Panc1 (cell line): ENCODE measurements around the gene FGFRL1. TPM values are rescaled to one million over a fixed set of nuclear protein-coding genes. Genes with fewer than 3 reads are reported as not detected.

Source experiments
- ATAC-seq: fragments of 200-7000 bp; cut with Tn5 transposase; 2 replicates; pipeline ENCODE4 v1.9.1; 2020; ENCODE audit warnings: mild to moderate bottlenecking, moderate library complexity
- BruUV-seq: library from RNA; stranded (reverse); fragments of 400-500 nt; replicated peaks from 2 replicates; lab custom pipeline; 2021; lab: Mats Ljungman, UMichigan
- CTCF ChIA-PET: fragments of 300-600 bp; sonication (Branson Sonifier 250); formaldehyde crosslinking; loops from one replicate; lab custom pipeline; 2022; ENCODE audit warnings: antibody characterized with exemption; lab: Charles Lee
- POLR2A ChIA-PET: fragments of 300-600 bp; sonication (Branson Sonifier 250); formaldehyde crosslinking; loops from one replicate; lab custom pipeline; 2022; ENCODE audit warnings: antibody characterized with exemption; lab: Charles Lee
- DNase-seq: peaks from one replicate; pipeline ENCODE4 v3.0.0-alpha.2; 2010; ENCODE audit warnings: low read depth, low spot score
- H3K27ac ChIP-seq: 2 replicates; pipeline ENCODE4 v1.5.1; 2011; ENCODE audit warnings: mild to moderate bottlenecking, low read length, inconsistent platforms
- H3K27me3 ChIP-seq: fragments of 200-500 bp; sonication (Bioruptor generic); 2 replicates; pipeline ENCODE4 v1.6.0; 2014; ENCODE audit warnings: low read length, inconsistent platforms; ENCODE audit not compliant: control insufficient read depth, insufficient read depth
- H3K36me3 ChIP-seq: fragments of 200-500 bp; sonication (Bioruptor generic); 2 replicates; pipeline ENCODE4 v1.5.1; 2014; ENCODE audit warnings: inconsistent platforms, mild to moderate bottlenecking, low read length, moderate library complexity; ENCODE audit not compliant: control insufficient read depth, insufficient read depth
- H3K4me1 ChIP-seq: 2 replicates; pipeline ENCODE4 v1.5.1; 2011; ENCODE audit warnings: inconsistent platforms, mild to moderate bottlenecking, low read length, moderate library complexity; ENCODE audit not compliant: control insufficient read depth, insufficient read depth
- H3K4me3 ChIP-seq, 2 experiments: 2 replicates each; pipeline ENCODE4 v1.5.1; 2011 to 2012; ENCODE audit warnings: low read depth in 2 of 2, low read length in 2 of 2, mild to moderate bottlenecking in 2 of 2, inconsistent platforms in 1 of 2, moderate library complexity in 1 of 2
- H3K9me3 ChIP-seq: fragments of 200-500 bp; sonication (Bioruptor generic); 2 replicates; pipeline ENCODE4 v1.5.1; 2014; ENCODE audit warnings: low read depth, mild to moderate bottlenecking, inconsistent platforms, low read length, moderate library complexity; ENCODE audit not compliant: control insufficient read depth, insufficient read depth
- POLR2AphosphoS5 ChIP-seq: IDR thresholded peaks from 2 replicates; pipeline ENCODE4 v1.6.1; 2012; ENCODE audit warnings: mild to moderate bottlenecking, low read depth, low read length, moderate library complexity
- SIN3A ChIP-seq: IDR thresholded peaks from 2 replicates; pipeline ENCODE4 v1.6.1; 2012; ENCODE audit warnings: low read depth, mild to moderate bottlenecking, low read length, moderate library complexity, borderline replicate concordance; ENCODE audit not compliant: insufficient read depth
- TCF7L2 ChIP-seq: IDR thresholded peaks from 2 replicates; pipeline ENCODE4 v1.6.1; 2011; ENCODE audit warnings: mild to moderate bottlenecking, low read depth, low read length, inconsistent platforms
- in situ Hi-C: cut with HindIII; loops from 2 replicates; pipeline ENCODE4 v1.10.0; 2016; ENCODE audit warnings: low sequenced_read_pairs, low pct_unique_long_range_greater_than_20kb
- intact Hi-C: fragments of 100-400 bp; cut with micrococcal nuclease; formaldehyde crosslinking; loops from one replicate; pipeline ENCODE4 v1.10.0; 2022; ENCODE audit not compliant: unreplicated experiment
- total RNA-seq: library from RNA; stranded (reverse); gene quantifications from one replicate; pipeline ENCODE4 v1.2.1, GENCODE V29; 2021; ENCODE audit not compliant: unreplicated experiment
- TF ChIP-seq, protein P1 (sequence below): fragments of 450-650 bp; IDR thresholded peaks from 2 replicates; pipeline ENCODE4 v1.5.1; 2017; ENCODE audit warnings: mild to moderate bottlenecking
- TF ChIP-seq, protein P2 (sequence below), 2 experiments: IDR thresholded peaks; 2 replicates each; pipeline ENCODE4 v1.6.1; 2011 to 2012; ENCODE audit warnings: low read depth in 2 of 2, control low read depth in 1 of 2, low read length in 1 of 2, mild to moderate bottlenecking in 1 of 2, moderate library complexity in 1 of 2; ENCODE audit not compliant: insufficient read depth in 1 of 2

The FGFRL1 gene
- total RNA-seq, 1 experiment from 2014 or later, result 43.1 TPM

DNA sequence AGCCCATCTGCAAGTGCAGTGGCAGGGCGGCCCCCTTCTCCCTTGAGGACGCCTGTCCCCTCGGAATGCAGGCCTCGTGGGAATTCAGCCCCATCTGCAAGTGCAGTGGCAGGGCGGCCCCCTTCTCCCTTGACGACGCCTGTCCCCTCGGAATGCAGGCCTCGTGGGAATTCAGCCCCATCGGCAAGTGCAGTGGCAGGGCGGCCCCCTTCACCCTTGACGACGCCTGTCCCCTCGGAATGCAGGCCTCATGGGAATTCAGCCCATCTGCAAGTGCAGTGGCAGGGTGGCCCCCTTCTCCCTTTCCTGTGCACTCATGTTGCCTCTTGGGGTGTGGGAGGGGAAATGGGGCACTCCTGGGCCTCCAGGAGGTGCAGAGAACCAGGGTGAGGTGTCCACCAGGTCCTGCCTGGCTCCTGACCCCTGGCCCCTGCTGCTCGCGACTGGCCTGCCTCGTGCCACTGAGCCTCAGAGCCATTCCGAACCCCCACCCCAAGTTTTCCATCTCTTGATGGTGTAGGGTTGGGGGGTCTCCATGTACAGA is 11.5 kb upstream of the FGFRL1 start:
- Histone ChIP-seq H3K27me3 (no peaks in the 10 kb centered on the region), H3K9me3 (no peaks in the 10 kb centered on the region), H3K36me3 (no peaks in the 10 kb centered on the region), H3K27ac (no peak overlapping the region), H3K4me1 (no peaks in the 10 kb centered on the region; the same call in 1 of the 2 replicates), H3K4me3 (no peak overlapping the region)
- TF ChIP-seq POLR2AphosphoS5, result no peak
- TF ChIP-seq, protein P1, sequence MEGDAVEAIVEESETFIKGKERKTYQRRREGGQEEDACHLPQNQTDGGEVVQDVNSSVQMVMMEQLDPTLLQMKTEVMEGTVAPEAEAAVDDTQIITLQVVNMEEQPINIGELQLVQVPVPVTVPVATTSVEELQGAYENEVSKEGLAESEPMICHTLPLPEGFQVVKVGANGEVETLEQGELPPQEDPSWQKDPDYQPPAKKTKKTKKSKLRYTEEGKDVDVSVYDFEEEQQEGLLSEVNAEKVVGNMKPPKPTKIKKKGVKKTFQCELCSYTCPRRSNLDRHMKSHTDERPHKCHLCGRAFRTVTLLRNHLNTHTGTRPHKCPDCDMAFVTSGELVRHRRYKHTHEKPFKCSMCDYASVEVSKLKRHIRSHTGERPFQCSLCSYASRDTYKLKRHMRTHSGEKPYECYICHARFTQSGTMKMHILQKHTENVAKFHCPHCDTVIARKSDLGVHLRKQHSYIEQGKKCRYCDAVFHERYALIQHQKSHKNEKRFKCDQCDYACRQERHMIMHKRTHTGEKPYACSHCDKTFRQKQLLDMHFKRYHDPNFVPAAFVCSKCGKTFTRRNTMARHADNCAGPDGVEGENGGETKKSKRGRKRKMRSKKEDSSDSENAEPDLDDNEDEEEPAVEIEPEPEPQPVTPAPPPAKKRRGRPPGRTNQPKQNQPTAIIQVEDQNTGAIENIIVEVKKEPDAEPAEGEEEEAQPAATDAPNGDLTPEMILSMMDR, result no peak
- TF ChIP-seq SIN3A, result no peak
- TF ChIP-seq, protein P2, sequence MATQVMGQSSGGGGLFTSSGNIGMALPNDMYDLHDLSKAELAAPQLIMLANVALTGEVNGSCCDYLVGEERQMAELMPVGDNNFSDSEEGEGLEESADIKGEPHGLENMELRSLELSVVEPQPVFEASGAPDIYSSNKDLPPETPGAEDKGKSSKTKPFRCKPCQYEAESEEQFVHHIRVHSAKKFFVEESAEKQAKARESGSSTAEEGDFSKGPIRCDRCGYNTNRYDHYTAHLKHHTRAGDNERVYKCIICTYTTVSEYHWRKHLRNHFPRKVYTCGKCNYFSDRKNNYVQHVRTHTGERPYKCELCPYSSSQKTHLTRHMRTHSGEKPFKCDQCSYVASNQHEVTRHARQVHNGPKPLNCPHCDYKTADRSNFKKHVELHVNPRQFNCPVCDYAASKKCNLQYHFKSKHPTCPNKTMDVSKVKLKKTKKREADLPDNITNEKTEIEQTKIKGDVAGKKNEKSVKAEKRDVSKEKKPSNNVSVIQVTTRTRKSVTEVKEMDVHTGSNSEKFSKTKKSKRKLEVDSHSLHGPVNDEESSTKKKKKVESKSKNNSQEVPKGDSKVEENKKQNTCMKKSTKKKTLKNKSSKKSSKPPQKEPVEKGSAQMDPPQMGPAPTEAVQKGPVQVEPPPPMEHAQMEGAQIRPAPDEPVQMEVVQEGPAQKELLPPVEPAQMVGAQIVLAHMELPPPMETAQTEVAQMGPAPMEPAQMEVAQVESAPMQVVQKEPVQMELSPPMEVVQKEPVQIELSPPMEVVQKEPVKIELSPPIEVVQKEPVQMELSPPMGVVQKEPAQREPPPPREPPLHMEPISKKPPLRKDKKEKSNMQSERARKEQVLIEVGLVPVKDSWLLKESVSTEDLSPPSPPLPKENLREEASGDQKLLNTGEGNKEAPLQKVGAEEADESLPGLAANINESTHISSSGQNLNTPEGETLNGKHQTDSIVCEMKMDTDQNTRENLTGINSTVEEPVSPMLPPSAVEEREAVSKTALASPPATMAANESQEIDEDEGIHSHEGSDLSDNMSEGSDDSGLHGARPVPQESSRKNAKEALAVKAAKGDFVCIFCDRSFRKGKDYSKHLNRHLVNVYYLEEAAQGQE (IDR thresholded peaks at IDR 0.05; ENCODE audit: insufficient read depth in 1 of 2, low read depth in 2 of 2, low read length in 1 of 2), result no peak
- no peak for TF ChIP-seq TCF7L2
- DNase-seq (no peak), ATAC-seq (no peak)
- intact Hi-C loops (no loop called here), in situ Hi-C loops (no loop called here)
- POLR2A ChIA-PET, result no interaction called here
- BruUV-seq, result no TSS peak
- CTCF ChIA-PET, result no interaction called here

DNA sequence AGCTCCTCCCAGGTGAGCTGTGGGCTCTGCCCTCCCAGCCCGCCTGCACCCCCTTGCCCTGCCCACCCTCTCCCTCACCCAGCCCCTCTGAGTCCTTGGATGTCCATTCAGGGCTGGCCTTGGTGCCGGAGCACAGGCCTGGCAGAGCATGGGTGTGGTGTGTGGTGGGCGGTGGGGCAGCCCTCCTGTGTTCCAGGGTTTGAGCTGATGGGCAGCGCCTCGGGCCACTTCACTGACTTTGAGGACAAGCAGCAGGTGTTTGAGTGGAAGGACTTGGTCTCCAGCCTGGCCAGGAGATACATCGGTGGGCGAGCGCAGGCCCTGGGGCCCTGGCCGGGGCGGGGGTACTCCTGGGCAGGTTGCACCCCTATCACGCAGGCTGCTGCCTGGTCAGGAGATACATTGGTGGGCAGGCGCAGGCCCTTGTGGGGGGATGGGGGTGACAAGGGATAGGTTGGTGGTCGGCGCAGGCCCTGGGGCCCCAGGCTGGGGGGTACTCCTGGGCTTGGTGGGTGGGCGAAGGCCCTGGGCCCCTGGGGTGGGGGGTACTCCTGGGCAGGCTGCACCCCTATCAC is 10.7 kb upstream of the FGFRL1 start:
- Histone ChIP-seq H3K9me3 (no peaks in the 10 kb centered on the region), H3K27ac (no peak overlapping the region), H3K4me3 (no peak overlapping the region), H3K4me1 (no peaks in the 10 kb centered on the region; the same call in 1 of the 2 replicates), H3K27me3 (no peaks in the 10 kb centered on the region), H3K36me3 (no peaks in the 10 kb centered on the region)
- BruUV-seq, result no TSS peak
- CTCF ChIA-PET, result no interaction called here
- no peak for ATAC-seq
- in situ Hi-C loops (no loop called here), intact Hi-C loops (no loop called here)
- DNase-seq, result no peak
- TF ChIP-seq, protein P1, result no peak
- POLR2A ChIA-PET, result no interaction called here
